Gastroesophageal sphincter (tissue), 4 donors: ENCODE measurements around the gene TMEFF2. TPM values are rescaled to one million over a fixed set of nuclear protein-coding genes. Genes with fewer than 3 reads are reported as not detected.
"Not testable (repeated sequence)": the region's sequence is repeated elsewhere in the genome, so short reads cannot be mapped to it uniquely, and the experiment has no call there.

Source experiments
- ATAC-seq: fragments of 150-250 bp; one replicate; pipeline ENCODE4 v1.9.1; 2016; ENCODE audit warnings: mild to moderate bottlenecking, moderate library complexity
- H3K27ac ChIP-seq, 4 donors: fragments of 200-600 bp; sonication (generic) in 3 of 4; 1 replicate in 3 of 4; 2 replicates in 1 of 4; pipeline ENCODE4 v1.5.1; 2016 to 2019
- H3K27me3 ChIP-seq: fragments of 200-600 bp; sonication (generic); one replicate; pipeline ENCODE4 v1.5.1; 2019
- H3K36me3 ChIP-seq, 2 donors: fragments of 200-600 bp; sonication (generic); one replicate each; pipeline ENCODE4 v1.5.1; 2019; ENCODE audit warnings: control low read depth in 1 of 2
- H3K4me1 ChIP-seq, 3 donors: fragments of 200-600 bp; sonication (generic); 1 replicate in 2 of 3; 2 replicates in 1 of 3; pipeline ENCODE4 v1.5.1; 2016 to 2019; ENCODE audit warnings: control low read depth in 2 of 3
- H3K4me3 ChIP-seq, 2 donors: fragments of 200-600 bp; sonication (generic); one replicate each; pipeline ENCODE4 v1.5.1; 2019; ENCODE audit warnings: mild to moderate bottlenecking in 1 of 2, moderate library complexity in 1 of 2
- H3K9me3 ChIP-seq, 3 donors: fragments of 200-600 bp; sonication (generic); one replicate each; pipeline ENCODE4 v1.5.1; 2017 to 2019; ENCODE audit warnings: control low read depth in 2 of 3
- CTCF ChIP-seq, 4 experiments: fragments of 200-600 bp in 2 of 4; fragments of 450-650 bp in 2 of 4; sonication (generic) in 1 of 4; IDR thresholded peaks; one replicate each; pipeline ENCODE4 v1.5.1; 2017 to 2019; ENCODE audit warnings: antibody characterized with exemption in 4 of 4, mild to moderate bottlenecking in 2 of 4, moderate library complexity in 2 of 4
- EP300 ChIP-seq: sonication (generic); formaldehyde crosslinking; IDR thresholded peaks from one replicate; pipeline ENCODE4 v1.6.1; 2017; ENCODE audit warnings: antibody characterized with exemption, mild to moderate bottlenecking
- POLR2A ChIP-seq, 2 donors: fragments of 450-650 bp; IDR thresholded peaks; one replicate each; pipeline ENCODE4 v1.6.1; 2017; ENCODE audit warnings: antibody characterized with exemption in 2 of 2, mild to moderate bottlenecking in 2 of 2, moderate library complexity in 1 of 2
- POLR2AphosphoS5 ChIP-seq: sonication (generic); formaldehyde crosslinking; IDR thresholded peaks from one replicate; pipeline ENCODE4 v1.6.1; 2017; ENCODE audit warnings: antibody characterized with exemption
- WGBS, 2 donors: methylation state at CpG; one replicate each; pipeline ENCODE4 v1.1.5; 2018; ENCODE audit warnings: low coverage in 1 of 2; 5-methylcytosine and 5-hydroxymethylcytosine counted together
- total RNA-seq, 4 donors: library from RNA; depleted of rRNA; stranded (reverse); fragments of >200 nt; gene quantifications; one replicate each; pipeline ENCODE4 v1.1.0, GENCODE V29; 2016

The TMEFF2 gene
- total RNA-seq, 4 donors from 2014 or later, result 0.42 to 3.0 (median 0.83) TPM

DNA sequence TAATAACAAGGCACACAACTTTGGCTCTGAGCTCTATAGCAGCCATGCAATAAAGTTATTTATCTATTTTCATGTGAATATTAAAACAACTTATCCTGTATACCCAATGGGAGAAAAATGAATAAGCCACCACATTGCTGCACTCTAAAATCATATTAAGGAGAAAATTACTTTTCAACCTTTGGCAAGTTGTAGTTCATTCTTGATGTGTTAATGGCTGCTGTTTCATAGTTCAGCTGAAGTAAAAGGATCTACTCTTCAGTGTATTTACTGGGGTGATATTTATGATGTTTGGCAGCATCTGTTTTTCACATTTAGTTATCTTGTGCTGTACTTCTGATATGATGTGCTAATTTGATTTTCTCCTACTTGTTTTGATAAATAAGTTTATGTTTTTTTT lies 71.8 kb downstream of the TMEFF2 start:
- Histone ChIP-seq H3K4me3 (no peak overlapping the region), H3K4me1 (peaks cover 4 to 51% (median 20%) of the 10 kb centered on the region in 3 donors), H3K27ac (peak overlapping the region in 1 of 4 donors; percentile 64), H3K27me3 (no peaks in the 10 kb centered on the region), H3K9me3 (peaks cover 0 to under 1% (median 0%) of the 10 kb centered on the region in 3 donors), H3K36me3 (no peaks in the 10 kb centered on the region)
- no peak for TF ChIP-seq EP300
- no peak for TF ChIP-seq POLR2A (IDR thresholded peaks at IDR 0.05)
- TF ChIP-seq CTCF (IDR thresholded peaks at IDR 0.05), result no peak
- TF ChIP-seq POLR2AphosphoS5, result no peak
- ATAC-seq, result no peak

DNA sequence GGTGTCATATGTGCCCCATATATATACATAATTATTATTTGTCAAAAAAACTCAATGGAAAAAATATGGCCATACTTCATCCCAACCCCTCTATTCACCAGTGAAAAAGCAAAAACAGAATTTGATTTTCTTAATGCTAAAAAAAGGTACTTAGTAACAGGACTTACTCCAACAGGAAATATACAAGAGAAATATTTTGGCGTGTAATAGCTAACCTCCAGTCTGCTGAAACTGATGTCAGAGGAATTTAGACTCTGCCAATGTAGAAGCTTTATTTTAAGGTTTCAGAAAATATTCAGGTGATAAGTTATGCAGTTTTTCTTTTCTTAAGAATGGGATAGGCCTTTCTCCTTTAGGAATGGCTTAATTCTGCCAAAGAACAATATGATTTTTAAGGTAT lies 72.6 kb downstream of the TMEFF2 start:
- TF ChIP-seq EP300, result no peak
- 7 to 43% methylated on average over 1 of the region's 1 CpG for WGBS, 2 donors
- no peak for ATAC-seq

GRCh38 chr2:192119536-192119935 lies 75.2 kb downstream of the TMEFF2 start:
- TF ChIP-seq POLR2A (IDR thresholded peaks at IDR 0.05), result no peak
- no peak for TF ChIP-seq POLR2AphosphoS5
- no peak for TF ChIP-seq CTCF (IDR thresholded peaks at IDR 0.05)
- no peak for TF ChIP-seq EP300
- no peak overlapping the region for H3K4me3 ChIP-seq
- H3K36me3 ChIP-seq, result no peaks in the 10 kb centered on the region
- WGBS, 2 donors, result 67% methylated on average over 1 of the region's 1 CpG
- H3K9me3 ChIP-seq, result peaks cover 0 to 9% (median 0%) of the 10 kb centered on the region in 3 donors
- no peak overlapping the region for H3K27ac ChIP-seq
- ATAC-seq, result no peak
- H3K4me1 ChIP-seq, result peaks cover 3 to 30% (median 11%) of the 10 kb centered on the region in 3 donors
- no peaks in the 10 kb centered on the region for H3K27me3 ChIP-seq

More for the DNA sequence above, 72.6 kb downstream of the TMEFF2 start:
- H3K27me3 ChIP-seq, result no peaks in the 10 kb centered on the region
- H3K9me3 ChIP-seq, result peaks cover 0 to 9% (median 0%) of the 10 kb centered on the region in 3 donors
- no peaks in the 10 kb centered on the region for H3K36me3 ChIP-seq
- peaks cover 4 to 43% (median 17%) of the 10 kb centered on the region in 3 donors for H3K4me1 ChIP-seq
- H3K27ac ChIP-seq, result peak overlapping the region in 3 of 4 donors; percentile 36 to 79 (median 64)
- no peak overlapping the region for H3K4me3 ChIP-seq

GRCh38 chr2:192117705-192118104 lies 77.0 kb downstream of the TMEFF2 start:
- no peak for ATAC-seq
- TF ChIP-seq EP300 (no peak), POLR2AphosphoS5 (no peak), CTCF (IDR thresholded peaks at IDR 0.05) (no peak), POLR2A (IDR thresholded peaks at IDR 0.05) (no peak)
- WGBS, 2 donors, result 97 to 100% methylated on average over 2 of the region's 2 CpGs

GRCh38 chr2:192111536-192111935 lies 83.2 kb downstream of the TMEFF2 start:
- not testable (repeated sequence) for H3K27ac ChIP-seq, H3K4me1 ChIP-seq, H3K4me3 ChIP-seq, H3K27me3 ChIP-seq, ATAC-seq, H3K9me3 ChIP-seq, H3K36me3 ChIP-seq
- WGBS, 2 donors, result 100% methylated on average over 1 of the region's 2 CpGs; no CpG with 5 or more reads in 1 of the 2 donors

More at GRCh38 chr2:192117705-192118104, 77.0 kb downstream of the TMEFF2 start:
- Histone ChIP-seq H3K9me3 (peaks cover 0 to 9% (median 0%) of the 10 kb centered on the region in 3 donors), H3K36me3 (no peaks in the 10 kb centered on the region), H3K27me3 (no peaks in the 10 kb centered on the region), H3K4me3 (no peak overlapping the region), H3K4me1 (peaks cover 0 to 12% (median under 1%) of the 10 kb centered on the region in 3 donors), H3K27ac (no peak overlapping the region)

GRCh38 chr2:192099742-192100141 lies 95.0 kb downstream of the TMEFF2 start:
- H3K9me3 ChIP-seq, result no peaks in the 10 kb centered on the region
- no peaks in the 10 kb centered on the region for H3K4me1 ChIP-seq
- no peak overlapping the region for H3K27ac ChIP-seq
- TF ChIP-seq POLR2A (IDR thresholded peaks at IDR 0.05) (no peak), CTCF (IDR thresholded peaks at IDR 0.05) (no peak)
- no peaks in the 10 kb centered on the region for H3K36me3 ChIP-seq
- ATAC-seq, result no peak
- no peak overlapping the region for H3K4me3 ChIP-seq
- H3K27me3 ChIP-seq, result no peaks in the 10 kb centered on the region
